ENCODE measurements around the gene DOCK4.

The DOCK4 gene

DNA sequence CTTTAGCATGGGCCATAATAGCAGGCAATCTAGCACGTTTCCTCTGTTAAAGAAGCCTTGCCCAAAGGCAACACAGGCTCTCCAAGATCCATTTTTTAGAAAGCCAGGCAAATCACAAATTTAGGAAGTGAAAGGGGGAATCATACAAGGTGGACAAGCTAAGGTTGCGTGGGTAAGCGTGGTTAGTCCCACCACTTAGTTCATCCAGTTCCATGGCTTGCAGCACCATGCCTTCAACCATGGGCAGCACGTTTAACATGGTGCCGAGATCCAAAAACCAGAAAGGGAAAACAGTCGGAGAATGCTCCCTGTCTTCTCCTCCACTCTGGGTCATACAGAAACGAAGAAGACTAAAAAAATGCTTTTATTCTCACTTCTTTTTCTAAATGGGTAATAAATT is 409.5 kb downstream of the DOCK4 start:
- no peak for DNase-seq

DNA sequence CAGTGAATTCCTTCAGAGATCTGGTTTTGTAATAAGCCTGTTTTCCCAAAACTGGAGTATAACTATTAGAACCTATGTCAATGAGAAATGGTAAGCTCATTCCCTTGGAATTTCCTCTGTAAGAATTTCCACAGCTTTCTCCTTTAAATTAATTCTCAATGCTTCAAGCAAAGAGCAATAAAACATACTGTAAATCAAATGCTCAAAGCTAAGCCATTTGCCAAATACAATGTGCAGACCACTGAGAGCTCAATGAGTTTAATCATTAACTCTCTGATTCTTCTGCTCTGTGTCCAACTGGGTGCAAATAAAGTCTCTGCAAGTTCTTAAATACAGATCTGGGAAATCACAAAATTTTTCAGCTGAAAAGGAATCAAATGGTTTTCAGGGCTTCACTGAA is 416.3 kb downstream of the DOCK4 start:
- no peak for DNase-seq

DNA sequence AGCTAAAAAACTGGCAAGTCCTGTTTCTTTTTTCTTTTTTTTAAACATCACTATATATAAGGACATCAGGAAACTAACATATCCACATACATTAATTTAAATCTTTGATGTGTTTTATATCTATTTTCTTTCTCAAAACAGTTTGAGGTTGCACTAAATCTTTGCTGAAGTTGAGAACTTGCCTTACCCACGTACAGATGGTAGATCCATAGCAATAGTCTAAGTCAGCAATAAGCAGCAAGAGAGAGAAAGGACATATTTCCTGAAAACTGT is 417.2 kb downstream of the DOCK4 start:
- no peak for DNase-seq

DNA sequence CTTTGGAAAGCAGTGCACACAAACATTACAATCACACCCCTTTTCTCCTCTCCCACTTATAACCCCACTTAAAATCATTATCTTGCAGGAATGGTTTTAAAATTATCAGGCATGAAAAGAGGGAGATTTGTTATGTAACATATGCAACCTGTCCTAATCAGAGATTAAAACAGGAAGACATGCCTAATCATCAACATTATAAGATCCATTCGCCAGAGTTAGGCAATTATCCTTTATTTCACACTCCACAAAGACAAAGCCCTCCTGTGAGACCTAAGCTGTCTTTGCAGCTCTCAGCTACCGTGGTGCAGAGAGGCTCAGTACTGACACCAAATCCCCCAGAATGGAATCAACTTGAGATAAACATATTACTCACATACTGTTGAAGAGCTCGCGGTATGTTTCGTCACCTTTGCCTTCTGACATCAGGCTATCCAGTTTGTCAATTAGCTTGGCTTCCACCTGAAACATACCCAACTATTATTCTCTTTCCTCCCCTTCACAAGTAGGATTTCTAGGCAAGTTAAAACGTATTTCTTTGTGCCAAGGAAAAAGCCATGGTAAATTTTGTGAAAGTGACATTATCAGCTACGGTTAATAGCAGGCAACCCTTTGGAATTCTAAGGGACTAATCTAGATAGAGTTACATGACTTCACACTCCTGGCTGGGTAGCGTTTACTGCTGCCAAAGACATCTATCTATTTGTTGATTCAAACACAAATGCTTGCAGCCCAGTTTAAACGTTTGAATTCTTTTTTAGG is 417.7 kb downstream of the DOCK4 start:
- DNase-seq, result no peak

DNA sequence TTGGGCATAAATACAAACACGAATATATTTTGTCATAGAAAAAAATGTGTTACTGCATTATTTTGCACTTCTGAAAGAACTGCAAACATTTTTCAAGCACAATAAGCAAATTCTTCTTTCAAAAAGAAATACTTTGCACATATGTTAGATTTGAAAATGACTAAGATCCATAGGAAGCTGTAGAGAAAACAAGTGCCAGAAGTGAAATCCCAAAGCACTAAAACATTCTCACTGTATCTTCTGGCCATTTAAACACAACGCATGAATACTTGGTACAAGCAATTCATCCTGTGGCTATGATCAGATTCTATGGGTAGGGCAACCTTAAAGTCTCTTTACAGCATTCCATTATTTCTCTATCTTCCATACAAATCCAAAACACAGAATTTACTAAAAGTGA is 418.5 kb downstream of the DOCK4 start:
- DNase-seq, result no peak

DNA sequence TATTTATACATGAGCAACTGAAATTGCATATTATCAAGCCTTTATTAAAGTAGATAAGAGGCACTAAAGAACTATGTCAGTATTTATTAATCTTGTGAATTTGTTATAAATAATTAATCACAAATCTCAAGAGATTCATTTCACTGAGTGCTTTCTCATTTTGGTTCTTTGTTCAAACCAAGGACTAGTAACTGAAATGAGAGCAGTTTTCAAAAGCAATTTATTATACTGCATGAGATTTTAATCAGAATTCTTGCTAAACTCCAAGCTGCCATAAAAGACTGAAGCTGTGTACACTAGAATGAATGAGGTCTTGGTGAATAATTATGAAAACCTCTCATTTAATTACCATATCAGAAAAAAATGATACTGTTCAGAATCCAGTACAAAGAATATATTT is 419.1 kb downstream of the DOCK4 start:
- no peak for DNase-seq

DNA sequence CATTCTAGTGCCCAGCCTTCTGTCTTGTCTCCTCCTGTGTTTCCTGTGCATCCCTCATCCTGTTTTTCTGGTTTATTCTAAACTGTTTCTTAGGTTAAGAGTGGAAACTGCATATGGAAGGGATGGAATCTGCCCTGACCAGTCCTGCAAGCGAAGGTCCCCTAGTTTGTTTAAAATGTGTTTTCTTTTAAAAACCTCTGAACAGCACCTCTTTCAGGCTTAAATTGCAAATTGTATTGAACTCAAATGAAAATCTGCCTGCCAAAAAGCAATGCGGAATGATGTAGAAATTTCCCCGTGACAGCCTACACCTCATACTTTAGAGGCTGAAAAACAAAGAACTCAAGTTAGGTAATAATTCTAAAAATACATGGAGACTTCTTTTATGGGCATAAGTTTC is 421.1 kb downstream of the DOCK4 start:
- no peak for DNase-seq

DNA sequence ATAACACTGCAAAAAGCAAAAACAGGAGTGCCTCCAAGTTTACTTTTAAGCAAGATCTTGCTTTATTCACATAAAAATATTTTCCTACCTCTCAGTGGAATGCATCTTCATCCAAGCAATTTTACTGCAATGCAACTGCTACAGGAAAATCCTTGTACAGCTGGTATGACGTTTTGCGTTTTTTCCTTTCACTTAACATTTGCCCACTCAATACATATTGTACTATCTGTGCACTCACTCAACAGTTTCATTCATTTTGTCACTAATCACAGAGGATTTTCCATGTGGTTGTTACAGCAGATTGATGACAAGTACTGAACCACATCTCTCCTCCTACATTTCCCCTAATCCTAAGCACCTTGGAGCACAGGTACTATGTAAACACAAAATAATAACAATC is 421.9 kb downstream of the DOCK4 start:
- DNase-seq, result no peak

DNA sequence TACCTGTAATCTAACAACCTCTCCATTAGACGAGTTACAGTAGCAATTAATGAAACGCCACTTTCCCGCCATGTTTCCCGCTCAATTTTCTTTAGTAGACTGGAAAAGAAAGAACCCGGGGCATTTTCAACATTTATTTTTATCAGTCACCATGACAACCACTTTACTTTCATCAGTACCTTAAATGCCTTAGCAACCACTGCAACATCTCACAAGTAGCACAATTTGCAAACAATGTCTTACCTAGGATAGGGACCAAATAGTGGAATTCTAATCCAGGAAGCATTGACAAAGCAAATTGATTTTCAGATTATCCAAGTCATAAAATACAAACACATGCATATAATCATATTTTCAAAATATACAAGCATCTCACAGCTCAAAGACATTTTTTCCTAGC is 422.3 kb downstream of the DOCK4 start:
- DNase-seq, result no peak

DNA sequence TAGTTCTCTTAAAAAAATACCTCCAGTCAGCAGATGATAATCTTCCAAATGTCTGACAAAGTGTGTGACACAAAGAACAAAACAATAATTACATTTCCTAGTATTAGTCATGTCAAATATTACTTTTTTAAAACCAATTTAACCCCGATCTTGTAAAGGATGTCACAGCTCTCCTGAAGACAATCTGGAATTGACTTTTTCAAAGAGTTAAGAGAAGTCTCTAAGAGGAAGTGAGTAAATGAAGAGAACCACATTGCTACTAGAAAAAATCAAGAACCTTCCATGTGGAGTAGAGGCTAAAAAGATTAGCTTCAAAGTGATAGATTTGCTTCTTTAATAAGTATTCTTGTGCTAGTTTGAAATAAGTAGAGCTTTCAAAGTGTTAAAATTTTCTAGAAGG is 425.7 kb downstream of the DOCK4 start:
- no peak for DNase-seq

DNA sequence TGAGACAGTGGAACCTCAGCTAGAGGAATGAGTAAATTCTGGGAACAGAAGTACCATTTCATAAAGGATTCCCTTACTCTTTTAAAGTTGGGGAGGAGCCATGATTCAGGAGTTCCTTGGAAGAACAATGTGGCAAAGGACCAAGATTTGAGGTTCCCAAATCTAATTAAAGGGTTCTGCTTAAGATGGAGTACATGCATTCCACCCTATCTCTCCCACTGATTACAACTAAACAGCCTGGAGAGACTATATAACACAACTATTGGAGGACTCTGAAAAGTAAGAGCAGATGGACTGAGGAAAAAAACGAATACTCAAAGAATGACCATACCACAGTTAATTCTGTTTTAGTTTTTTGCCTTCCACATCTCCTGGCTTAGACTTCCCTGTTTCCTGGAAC is 431.0 kb downstream of the DOCK4 start:
- no peak for DNase-seq

DNA sequence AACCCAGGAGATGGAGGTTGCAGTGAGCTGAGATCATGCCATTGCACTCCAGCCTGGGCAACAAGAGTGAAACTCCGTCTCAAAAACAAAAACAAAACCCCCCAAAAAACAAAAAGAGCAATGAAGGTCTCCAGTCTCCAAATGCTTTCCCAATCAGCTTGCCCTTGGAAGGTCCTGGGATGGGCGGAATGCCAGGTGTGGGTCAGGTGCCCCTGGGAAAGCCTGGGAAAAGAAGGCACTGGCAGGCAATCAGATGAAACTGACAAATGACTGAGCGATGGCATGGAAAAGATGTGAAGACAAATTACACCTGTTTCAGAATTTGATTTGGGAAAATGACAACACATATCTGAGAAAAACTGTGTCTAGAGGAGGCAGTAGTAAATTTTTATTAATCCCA is 433.5 kb downstream of the DOCK4 start:
- DNase-seq, result no peak

DNA sequence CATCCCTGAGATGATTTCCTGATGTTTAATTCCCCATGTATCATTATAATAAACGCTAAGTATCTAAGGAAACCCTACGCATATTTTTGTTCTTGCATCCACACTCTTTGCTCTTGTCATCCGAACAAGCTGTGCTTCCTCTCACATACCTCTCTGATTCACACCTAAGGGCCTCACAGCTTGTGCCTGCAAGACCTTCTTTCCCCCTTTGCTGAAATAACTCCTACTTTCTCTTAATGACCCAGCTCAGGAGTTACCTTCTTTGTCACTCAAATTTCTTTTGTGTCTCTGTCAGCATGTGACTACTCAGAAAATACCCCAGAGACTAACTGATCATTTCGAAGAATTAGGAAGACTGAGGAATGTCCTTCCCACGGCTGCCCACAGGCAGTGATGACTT is 434.6 kb downstream of the DOCK4 start:
- no peak for DNase-seq

DNA sequence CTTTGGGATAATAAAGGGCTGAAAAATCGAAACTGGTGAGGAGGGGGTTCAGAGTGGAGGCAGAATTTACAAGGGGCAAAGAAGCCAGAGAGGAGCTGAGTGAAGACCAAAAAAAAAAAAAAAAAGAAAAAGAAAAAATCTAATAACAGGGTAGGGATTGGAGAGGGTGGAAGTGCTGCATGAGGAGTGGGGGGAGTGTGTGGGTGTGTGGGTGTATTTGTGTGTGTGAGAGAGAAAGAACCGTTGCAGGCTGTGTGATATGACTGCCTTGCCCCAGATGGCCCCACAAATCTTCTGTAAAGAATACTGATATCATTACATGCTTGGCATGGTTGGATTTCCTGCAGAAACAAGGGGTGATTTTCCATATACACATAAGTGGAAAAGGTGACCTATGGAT is 436.1 kb downstream of the DOCK4 start:
- DNase-seq, result no peak

DNA sequence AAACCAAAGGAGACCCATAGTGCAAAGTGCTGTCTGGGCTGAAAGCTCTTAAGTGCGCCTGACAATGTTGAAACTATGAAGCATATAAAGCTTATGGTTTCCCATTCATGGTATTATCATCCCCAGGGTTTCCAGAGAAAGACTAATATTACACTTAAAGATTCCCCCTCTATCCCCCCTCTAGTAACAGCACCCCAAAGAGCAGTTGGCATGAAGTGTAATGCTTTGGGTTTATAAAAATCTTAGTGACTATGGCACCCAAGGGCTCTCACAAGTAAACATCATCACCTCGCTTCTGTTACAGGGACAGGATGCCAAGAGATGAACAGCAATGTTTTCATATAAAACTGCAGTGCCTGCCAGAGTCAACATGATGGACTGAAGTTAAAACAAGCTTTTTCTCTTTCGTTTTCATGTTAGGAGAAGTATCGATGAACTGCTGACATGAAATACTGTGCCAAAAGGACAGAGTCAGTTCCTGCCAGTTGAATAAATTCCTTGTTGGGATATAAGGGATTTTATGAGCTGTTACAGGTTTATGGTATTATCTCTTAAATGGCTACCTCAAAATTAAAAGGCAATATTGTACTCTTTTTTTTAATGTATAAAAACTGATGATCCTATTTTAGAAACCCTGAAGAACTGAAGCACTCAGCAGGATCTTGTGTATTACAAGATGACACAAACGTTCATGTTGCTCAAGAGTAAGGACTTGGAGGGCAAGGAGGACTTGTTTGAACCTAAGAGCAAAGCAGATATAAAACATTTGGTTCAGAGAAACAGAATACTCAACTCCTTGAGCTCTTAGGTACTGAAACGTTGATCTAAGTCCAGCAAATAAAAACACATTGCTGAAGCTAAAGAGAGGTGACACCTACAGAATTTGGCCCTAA is 440.2 kb downstream of the DOCK4 start:
- no peak for DNase-seq

DNA sequence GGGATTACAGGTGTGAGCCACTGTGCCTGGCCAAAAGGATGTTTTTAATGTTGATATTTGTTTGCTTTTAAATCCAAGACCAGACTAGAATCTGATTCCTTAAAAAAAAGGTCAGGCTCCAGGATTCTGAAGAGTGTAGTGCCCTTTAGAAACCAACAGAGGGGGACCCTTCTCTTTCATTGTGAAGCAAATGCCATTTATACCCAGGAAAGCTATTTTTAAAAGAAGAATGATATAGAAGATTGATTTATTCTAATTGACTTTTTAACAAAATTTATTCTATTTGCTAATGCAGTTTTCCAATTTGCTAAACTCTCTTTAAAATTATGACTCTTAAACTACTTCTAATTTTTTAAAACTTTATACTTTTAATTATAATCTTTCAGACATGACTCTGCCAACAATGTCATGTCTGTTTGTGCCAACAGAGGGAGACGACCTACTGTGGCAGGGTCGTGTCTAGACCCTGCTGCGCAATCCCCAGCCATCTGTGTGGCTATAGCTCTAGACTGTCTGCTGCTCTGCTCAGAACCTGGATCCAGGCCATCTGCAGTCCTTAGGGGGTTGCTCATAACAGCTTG is 442.9 kb downstream of the DOCK4 start:
- DNase-seq, result no peak

DNA sequence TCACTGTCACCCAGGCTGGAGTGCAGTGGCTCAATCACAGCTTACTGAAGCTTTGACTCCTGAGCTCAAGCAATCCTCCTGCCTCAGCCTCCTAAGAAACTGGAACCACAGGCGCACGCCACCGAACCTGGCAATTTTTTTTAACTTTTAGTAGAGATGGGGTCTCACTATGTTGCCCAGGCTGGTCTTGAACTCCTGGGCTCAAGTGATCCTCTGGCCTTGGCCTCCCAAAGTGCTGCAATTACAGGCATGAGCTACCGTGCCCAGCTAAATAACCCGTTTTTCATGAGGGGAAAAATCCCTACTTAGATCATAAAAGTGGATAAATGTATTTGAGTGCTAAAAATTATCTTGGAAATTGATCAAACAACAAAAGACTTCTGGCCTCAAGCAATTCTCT is 443.4 kb downstream of the DOCK4 start:
- DNase-seq, result no peak

DNA sequence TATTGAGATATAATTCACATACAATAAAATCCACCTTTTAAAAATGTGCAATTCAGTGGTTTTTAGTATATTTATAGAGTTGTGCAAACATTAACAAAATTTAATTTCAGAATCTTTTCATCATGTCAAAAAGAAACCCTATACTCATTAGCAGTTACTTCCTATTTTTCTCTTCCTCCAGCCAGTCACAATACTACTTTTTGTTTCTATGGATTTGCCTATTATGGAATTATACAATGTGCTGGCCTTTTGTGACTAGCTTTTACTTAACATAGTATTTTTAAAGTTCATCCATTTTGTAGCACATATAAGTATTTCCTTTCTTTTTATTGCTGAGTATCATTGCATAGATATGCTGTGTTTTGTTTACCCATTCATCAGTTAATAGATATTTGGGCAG is 444.0 kb downstream of the DOCK4 start:
- DNase-seq, result no peak

DNA sequence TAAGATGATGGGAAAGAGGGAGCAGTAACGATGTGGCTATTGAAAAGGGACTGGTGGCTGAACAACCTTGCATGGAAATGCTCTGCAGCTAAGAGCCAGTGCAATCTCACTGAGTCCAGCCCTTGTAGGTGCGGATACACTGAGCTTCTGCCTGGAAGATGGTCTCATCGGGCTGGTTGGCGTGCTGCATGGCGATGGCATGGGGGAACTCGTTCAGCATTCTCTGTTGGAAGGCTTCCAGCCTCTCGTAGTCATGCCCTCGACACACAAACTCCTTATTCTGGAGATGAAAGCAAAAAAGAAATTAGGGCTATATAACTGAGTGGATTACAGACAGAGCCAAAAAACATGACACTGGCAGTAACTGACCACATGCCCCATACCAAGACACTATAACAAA is 446.2 kb downstream of the DOCK4 start:
- DNase-seq, result no peak

DNA sequence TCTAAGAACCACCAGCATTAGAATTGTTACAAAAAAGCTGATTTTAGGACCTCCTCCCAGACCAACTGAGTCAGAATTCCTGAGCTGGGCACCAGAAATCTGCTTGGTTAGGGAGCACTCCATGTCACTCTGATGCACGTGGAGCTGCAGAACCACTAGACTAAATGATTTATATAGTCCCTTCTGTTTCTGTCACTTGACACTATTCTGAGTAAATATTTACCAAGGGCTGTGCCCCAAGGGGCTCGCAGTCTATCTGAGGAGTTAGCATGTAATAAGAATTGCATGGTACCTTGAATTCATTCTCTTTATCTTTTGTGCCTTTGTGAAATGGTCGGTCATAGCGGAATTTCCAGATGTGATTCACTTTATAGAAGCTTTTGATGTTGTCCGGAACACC is 447.9 kb downstream of the DOCK4 start:
- no peak for DNase-seq

DNA sequence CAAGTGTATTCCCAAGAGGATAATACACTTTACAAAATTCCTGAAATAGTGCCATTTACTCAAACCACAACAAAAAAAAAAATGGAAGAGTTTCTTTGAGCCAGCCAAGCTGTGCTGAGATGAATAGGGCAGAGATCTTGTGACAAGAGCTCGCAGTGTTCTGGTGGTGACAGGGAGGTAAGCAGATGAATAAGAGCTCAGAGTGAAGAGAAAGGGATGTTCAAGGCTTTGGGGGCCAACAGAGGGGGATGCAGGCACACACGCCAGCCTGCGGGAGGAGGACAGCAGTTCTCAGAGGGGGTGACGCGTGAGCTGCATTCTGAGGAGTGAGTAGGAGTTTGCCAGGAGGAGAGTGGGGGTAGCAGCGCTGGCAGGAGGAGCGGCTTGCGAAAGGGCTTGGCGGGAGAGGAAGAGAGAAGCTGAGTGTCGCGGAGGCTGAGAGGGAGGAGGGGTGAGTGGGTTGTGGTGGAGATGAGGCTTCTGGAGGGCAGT is 449.5 kb downstream of the DOCK4 start:
- no peak for DNase-seq

DNA sequence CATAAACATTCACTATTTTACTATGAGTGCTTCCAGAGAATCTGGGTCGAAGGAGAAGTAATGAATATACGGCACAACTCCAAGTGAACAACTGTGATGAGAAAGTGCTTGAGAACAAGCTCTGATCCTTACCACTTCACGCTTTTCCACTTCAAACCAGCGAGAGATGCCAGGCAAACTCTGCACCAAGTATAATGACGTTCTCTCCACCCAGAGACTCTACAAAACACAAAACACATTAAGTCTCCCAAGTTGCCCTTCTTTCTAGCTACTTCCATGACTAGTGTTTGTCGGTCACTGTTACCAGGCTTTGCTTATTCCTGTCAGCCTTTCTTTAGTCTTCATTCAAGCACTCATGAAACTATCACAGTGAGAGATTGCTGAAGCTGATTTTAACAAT is 450.8 kb downstream of the DOCK4 start:
- no peak for DNase-seq

DNA sequence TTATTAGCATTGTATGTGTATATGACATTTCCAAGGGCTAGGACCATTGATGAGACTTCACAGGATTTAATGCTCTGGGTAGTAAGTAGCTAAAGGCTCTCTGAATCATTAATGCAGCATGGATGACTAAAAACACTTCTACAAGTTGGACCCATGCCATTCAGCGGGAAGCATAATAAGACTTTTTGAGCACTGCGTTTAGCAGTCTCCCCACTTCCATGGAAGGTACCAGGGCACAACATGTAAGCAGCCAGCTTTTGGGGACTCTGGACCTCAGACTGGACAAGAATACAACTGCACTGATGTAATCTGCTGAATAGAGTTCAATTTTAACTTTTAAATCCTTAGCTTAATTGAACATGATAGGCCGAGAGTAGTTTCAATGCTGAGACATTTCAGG is 452.2 kb downstream of the DOCK4 start:
- DNase-seq, result no peak

DNA sequence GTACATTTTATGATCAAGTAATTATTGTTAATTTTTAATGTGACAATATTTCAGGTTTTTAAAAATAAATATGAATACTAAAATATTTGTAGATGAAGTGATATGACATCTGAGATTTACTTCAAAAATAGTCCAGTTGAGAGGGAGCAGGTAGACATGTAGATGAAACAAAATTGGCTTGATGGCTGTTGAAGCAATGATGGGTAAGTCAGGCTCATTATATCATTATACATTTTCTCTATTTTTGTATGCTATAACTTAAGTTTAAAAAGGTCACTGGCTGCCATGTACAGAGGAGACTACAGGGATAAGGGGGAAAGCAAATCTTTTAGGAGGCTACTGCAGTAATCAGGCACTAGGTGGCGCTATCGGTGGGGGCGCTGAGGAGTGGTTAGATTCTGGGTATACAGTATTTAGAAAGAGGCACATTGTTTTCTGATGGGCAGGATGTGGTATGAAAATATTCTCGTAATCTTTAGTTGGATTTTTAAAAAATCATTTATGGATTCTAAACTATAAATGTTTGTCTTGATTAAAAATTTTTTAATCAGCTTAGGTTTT is 454.1 kb downstream of the DOCK4 start:
- DNase-seq, result peak; percentile 48

Data from activated naive CD4-positive, alpha-beta T cell treated with anti-CD3 and anti-CD28 coated beads, Interleukin-2, amount 50 U/mL, for 16 hours (primary cell).